K562 (cell line): ENCODE data around the gene INPP5K. TPM values are rescaled to one million over a fixed set of nuclear protein-coding genes. Genes with fewer than 3 reads are reported as not detected.

ENCODE experiments used
- ARID2 ChIP-seq: fragments of 450-650 bp; IDR thresholded peaks from 2 replicates; pipeline ENCODE4 v1.6.1; 2017; ENCODE audit warnings: antibody characterized with exemption, mild to moderate bottlenecking
- CBFB ChIP-seq: sonication (generic); formaldehyde crosslinking; IDR thresholded peaks from 2 replicates; pipeline ENCODE4 v1.4.0; 2020; ENCODE audit warnings: mild to moderate bottlenecking, missing genetic modification reagents
- CSDE1 ChIP-seq, 2 experiments: fragments of 450-650 bp; IDR thresholded peaks; 2 replicates each; pipeline ENCODE4 v1.6.1; 2016; ENCODE audit warnings: mild to moderate bottlenecking in 1 of 2
- DIDO1 ChIP-seq: fragments of 450-650 bp; IDR thresholded peaks from 2 replicates; pipeline ENCODE4 v1.6.1; 2016; ENCODE audit warnings: low read depth, missing biosample characterization, missing genetic modification characterization
- EZH2 ChIP-seq: IDR thresholded peaks from 2 replicates; pipeline ENCODE4 v1.6.1; 2012; ENCODE audit warnings: low read depth, mild to moderate bottlenecking, inconsistent platforms, low read length, borderline replicate concordance
- HMG20B ChIP-seq: fragments of 250-450 bp; sonication (Bioruptor Pico); IDR thresholded peaks from 2 replicates; pipeline ENCODE4 v1.5.0; 2021; ENCODE audit warnings: mild to moderate bottlenecking
- HNRNPK ChIP-seq: fragments of 200-400 bp; formaldehyde crosslinking; IDR thresholded peaks from one replicate; pipeline ENCODE4 v1.6.1; 2018; ENCODE audit warnings: mild to moderate bottlenecking, low read depth, low read length; ENCODE audit not compliant: poor library complexity, severe bottlenecking
- KLF10 ChIP-seq: fragments of 250-450 bp; sonication (Bioruptor Pico); IDR thresholded peaks from 2 replicates; pipeline ENCODE4 v1.6.1; 2021; ENCODE audit warnings: matching md5 sums
- KLF13 ChIP-seq: fragments of 450-650 bp; IDR thresholded peaks from 2 replicates; pipeline ENCODE4 v1.6.1; 2016; ENCODE audit warnings: missing genetic modification characterization, low read depth, mild to moderate bottlenecking, missing compliant biosample characterization, moderate library complexity, borderline replicate concordance
- NFE2L1 ChIP-seq: fragments of 450-650 bp; IDR thresholded peaks from 2 replicates; pipeline ENCODE4 v1.6.1; 2016; ENCODE audit warnings: missing genetic modification characterization, low read depth, mild to moderate bottlenecking, missing compliant biosample characterization, moderate library complexity, borderline replicate concordance
- NRF1 ChIP-seq, 2 experiments: fragments of 450-650 bp; IDR thresholded peaks in 1 of 2; conservative IDR thresholded peaks in 1 of 2; 2 replicates each; pipeline ENCODE4 v1.6.1; 2014; ENCODE audit warnings: mild to moderate bottlenecking in 2 of 2
- PHF8 ChIP-seq: fragments of 200-600 bp; sonication (generic); IDR thresholded peaks from 2 replicates; pipeline ENCODE4 v1.6.1; 2012; ENCODE audit warnings: mixed run types, mild to moderate bottlenecking, inconsistent platforms, low read length, moderate library complexity, borderline replicate concordance
- POLR2B ChIP-seq: fragments of 450-650 bp; IDR thresholded peaks from 2 replicates; pipeline ENCODE4 v1.6.1; 2018; ENCODE audit warnings: low read depth; ENCODE audit not compliant: partially characterized antibody
- RBBP5 ChIP-seq: fragments of 200-600 bp; sonication (generic); IDR thresholded peaks from 2 replicates; pipeline ENCODE4 v1.6.1; 2012; ENCODE audit warnings: borderline replicate concordance, mild to moderate bottlenecking, low read length, control low read depth, inconsistent platforms; ENCODE audit not compliant: insufficient read depth, poor library complexity, severe bottlenecking
- RBM22 ChIP-seq: fragments of 200-400 bp; formaldehyde crosslinking; IDR thresholded peaks from 2 replicates; pipeline ENCODE4 v1.6.1; 2018; ENCODE audit warnings: low read length, low read depth; ENCODE audit not compliant: poor library complexity, severe bottlenecking
- RFX1 ChIP-seq: fragments of 450-650 bp; IDR thresholded peaks from 2 replicates; pipeline ENCODE4 v1.6.1; 2016; ENCODE audit warnings: mild to moderate bottlenecking, moderate library complexity
- SREBF1 ChIP-seq: fragments of 150-350 bp; IDR thresholded peaks from 2 replicates; pipeline ENCODE4 v1.6.1; 2014; ENCODE audit warnings: antibody characterized with exemption, low read depth, low read length, borderline replicate concordance
- TAF1 ChIP-seq: IDR thresholded peaks from 2 replicates; pipeline ENCODE4 v1.6.1; 2011; ENCODE audit warnings: mild to moderate bottlenecking, low read length, moderate library complexity; ENCODE audit not compliant: insufficient read depth, control insufficient read depth, severe bottlenecking; ENCODE audit errors: extremely low read depth
- TOE1 ChIP-seq, 2 experiments: fragments of 450-650 bp in 1 of 2; sonication (generic) in 1 of 2; formaldehyde crosslinking in 1 of 2; IDR thresholded peaks; 2 replicates each; pipeline versions ENCODE4 v1.7.1 to v1.8.0; 2016 to 2022; ENCODE audit warnings: borderline replicate concordance in 2 of 2, mild to moderate bottlenecking in 2 of 2, antibody characterized with exemption in 1 of 2, inconsistent platforms in 1 of 2, low read depth in 1 of 2, missing genetic modification reagents in 1 of 2, moderate library complexity in 1 of 2
- ZBTB7A ChIP-seq: IDR thresholded peaks from 2 replicates; pipeline ENCODE4 v1.6.1; 2011; ENCODE audit warnings: low read depth, mild to moderate bottlenecking, low read length, moderate library complexity, borderline replicate concordance; ENCODE audit not compliant: control insufficient read depth
- ZEB2 ChIP-seq: fragments of 450-650 bp; IDR thresholded peaks from 2 replicates; pipeline ENCODE4 v1.6.1; 2016
- ZNF184 ChIP-seq: sonication (generic); formaldehyde crosslinking; IDR thresholded peaks from 2 replicates; pipeline ENCODE4 v1.5.0; 2020; ENCODE audit warnings: missing genetic modification reagents
- ZNF347 ChIP-seq: fragments of 450-650 bp; formaldehyde crosslinking; IDR thresholded peaks from 2 replicates; pipeline ENCODE4 v1.4.0; 2020; ENCODE audit warnings: low read depth, mild to moderate bottlenecking, moderate library complexity
- ZNF707 ChIP-seq: fragments of 250-450 bp; sonication (Bioruptor Pico); conservative IDR thresholded peaks from 2 replicates; pipeline ENCODE4 v1.8.0; 2022; ENCODE audit warnings: inconsistent platforms, mild to moderate bottlenecking, moderate library complexity
- ZNF764 ChIP-seq: fragments of 250-450 bp; sonication (Bioruptor Pico); IDR thresholded peaks from 2 replicates; pipeline ENCODE4 v1.4.0; 2020; ENCODE audit warnings: low read depth, mild to moderate bottlenecking, moderate library complexity
- polyA plus RNA-seq, 8 experiments: library from polyadenylated mRNA; depleted of rRNA in 4 of 8; stranded (reverse) in 5 of 8; unstranded in 3 of 8; fragments of >200 nt; fragmentation: Nextera tagmentation in 2 of 8; fragmentation: Illumina TruSeq in 1 of 8; extraction: Ambion mirVana in 2 of 8; extraction: Trizol in 1 of 8; gene quantifications; 2 replicates each; pipeline versions ENCODE4 v1.2.1 to v1.2.3, GENCODE V29; 2011 to 2014; ENCODE audit warnings: inconsistent platforms in 1 of 8, missing spikeins in 1 of 8
- total RNA-seq, 7 experiments: library from RNA; depleted of rRNA in 6 of 7; stranded (reverse); fragments of >200 nt in 6 of 7; fragmentation: Illumina TruSeq in 2 of 7; extraction: Trizol in 2 of 7; gene quantifications; 2 replicates each; pipeline versions ENCODE4 v1.2.1 to v1.2.3, GENCODE V29; 2011 to 2021; ENCODE audit warnings: low replicate concordance in 1 of 7
- TF ChIP-seq, protein P1 (sequence below): sonication (generic); formaldehyde crosslinking; IDR thresholded peaks from 2 replicates; pipeline ENCODE4 v1.9.0; 2022; ENCODE audit warnings: mild to moderate bottlenecking, missing genetic modification reagents
- TF ChIP-seq, protein P2 (sequence below): fragments of 250-450 bp; sonication (Bioruptor Pico); IDR thresholded peaks from 2 replicates; pipeline ENCODE4 v1.5.0; 2022; ENCODE audit warnings: mild to moderate bottlenecking

Gene INPP5K
- total and polyA plus RNA-seq, 9 of the 15 experiments (the other 6 are each of a cell fraction or from before 2014, with no cell fraction given): 0.63 to 15.1 (median 10.1) TPM

DNA sequence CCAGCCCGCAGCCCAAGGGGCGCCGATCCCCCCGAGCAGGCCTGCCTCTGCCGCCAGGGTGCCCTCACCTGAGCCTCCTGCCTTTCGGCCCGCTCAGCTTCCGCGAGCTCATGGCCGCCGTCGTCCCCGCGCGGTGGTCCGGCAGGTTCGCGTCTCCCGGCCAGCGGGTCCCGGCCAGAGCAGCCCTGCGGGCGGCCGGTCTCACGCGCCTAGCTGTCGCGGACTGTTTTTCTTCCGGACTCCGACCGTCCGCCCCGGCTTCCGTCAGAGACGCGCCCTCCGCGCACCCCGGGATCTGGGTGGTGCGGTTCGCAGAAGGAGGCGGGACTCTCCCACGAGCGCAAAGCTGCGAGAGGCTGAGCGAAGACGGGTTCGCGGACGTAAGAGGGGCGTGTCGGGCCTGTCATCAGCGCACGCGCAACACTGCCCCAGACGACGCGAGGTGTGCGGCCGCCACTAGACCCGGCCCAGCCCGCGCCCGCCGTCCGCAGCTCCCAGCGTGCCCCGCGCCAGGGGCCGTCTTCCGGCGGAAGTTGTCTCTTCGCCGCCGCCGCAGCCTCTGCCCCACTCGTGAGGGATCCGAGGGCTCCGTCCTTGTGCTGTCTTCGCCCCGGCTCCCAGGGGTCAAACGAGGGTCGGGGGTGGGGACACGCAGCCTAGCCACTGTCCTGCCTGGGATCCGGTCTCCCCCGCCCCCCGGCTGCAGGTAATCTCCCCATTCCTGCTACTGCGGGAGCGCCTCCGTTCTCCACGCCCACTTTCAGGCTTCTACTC lies at the start of gene INPP5K (continued):
- TF ChIP-seq NRF1 (conservative IDR thresholded peaks at IDR 0.05 in 1 of 2, IDR thresholded peaks at IDR 0.05 in 1 of 2) (peak; percentile 95 to 96), HNRNPK (no peak), TOE1 (IDR thresholded peaks at IDR 0.05; ENCODE audit: borderline replicate concordance) (no peak), TOE1 (CRISPR knock-in tag; IDR thresholded peaks at IDR 0.05; ENCODE audit: borderline replicate concordance, low read depth) (no peak), PHF8 (peak; percentile 81; the same call in 1 of the 2 replicates), DIDO1 (tag) (no peak), RBM22 (peak; percentile 52), KLF13 (tag) (peak; percentile 89), NFE2L1 (no peak), ARID2 (no peak), ZNF347 (no peak), CBFB (CRISPR knock-in tag) (no peak), RBBP5 (peak; percentile 60), EZH2 (no peak), RFX1 (no peak), ZBTB7A (0 out of 2 replicates have a peak, but pooled peaks have one; percentile 23), POLR2B (peak; percentile 88), ZEB2 (no peak), ZNF184 (no peak), TAF1 (no peak), ZNF707 (CRISPR knock-in tag) (no peak), CSDE1 (IDR thresholded peaks at IDR 0.05) (no peak), KLF10 (CRISPR knock-in tag) (no peak), ZNF764 (CRISPR knock-in tag) (no peak), HMG20B (no peak), SREBF1 (no peak)
- TF ChIP-seq, protein P1, sequence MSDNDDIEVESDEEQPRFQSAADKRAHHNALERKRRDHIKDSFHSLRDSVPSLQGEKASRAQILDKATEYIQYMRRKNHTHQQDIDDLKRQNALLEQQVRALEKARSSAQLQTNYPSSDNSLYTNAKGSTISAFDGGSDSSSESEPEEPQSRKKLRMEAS (CRISPR knock-in tag): peak; percentile 82
- TF ChIP-seq, protein P2, sequence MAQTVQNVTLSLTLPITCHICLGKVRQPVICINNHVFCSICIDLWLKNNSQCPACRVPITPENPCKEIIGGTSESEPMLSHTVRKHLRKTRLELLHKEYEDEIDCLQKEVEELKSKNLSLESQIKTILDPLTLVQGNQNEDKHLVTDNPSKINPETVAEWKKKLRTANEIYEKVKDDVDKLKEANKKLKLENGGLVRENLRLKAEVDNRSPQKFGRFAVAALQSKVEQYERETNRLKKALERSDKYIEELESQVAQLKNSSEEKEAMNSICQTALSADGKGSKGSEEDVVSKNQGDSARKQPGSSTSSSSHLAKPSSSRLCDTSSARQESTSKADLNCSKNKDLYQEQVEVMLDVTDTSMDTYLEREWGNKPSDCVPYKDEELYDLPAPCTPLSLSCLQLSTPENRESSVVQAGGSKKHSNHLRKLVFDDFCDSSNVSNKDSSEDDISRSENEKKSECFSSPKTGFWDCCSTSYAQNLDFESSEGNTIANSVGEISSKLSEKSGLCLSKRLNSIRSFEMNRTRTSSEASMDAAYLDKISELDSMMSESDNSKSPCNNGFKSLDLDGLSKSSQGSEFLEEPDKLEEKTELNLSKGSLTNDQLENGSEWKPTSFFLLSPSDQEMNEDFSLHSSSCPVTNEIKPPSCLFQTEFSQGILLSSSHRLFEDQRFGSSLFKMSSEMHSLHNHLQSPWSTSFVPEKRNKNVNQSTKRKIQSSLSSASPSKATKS: no peak
